ENCODE data around the gene ADCYAP1R1. TPM values are rescaled to one million over a fixed set of nuclear protein-coding genes. Genes with fewer than 3 reads are reported as not detected.

The ADCYAP1R1 gene
- polyA plus RNA-seq, 1 donor from 2014 or later: 8.6 TPM

DNA sequence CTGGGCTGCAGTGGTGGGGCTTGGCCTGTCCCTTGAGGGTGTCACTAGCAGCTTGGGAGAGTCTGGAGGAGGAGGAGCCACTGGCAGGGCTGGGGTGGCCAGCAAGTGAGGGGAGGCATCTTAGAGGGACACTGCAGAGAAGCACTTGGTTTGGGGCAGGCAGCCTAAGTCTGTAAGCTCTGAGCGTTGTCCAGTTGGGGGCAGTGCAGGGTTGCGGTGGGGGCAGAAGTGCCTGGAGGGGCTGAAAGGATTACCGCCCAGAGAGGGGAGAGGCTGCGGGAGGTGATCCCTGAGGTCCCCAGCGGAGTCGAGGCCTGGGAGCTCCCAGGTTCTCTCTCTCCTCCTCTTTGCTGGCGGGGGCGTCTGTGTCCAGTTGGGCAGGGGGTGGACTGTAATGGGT is 7.4 kb downstream of the ADCYAP1R1 start:
- no peaks in the 10 kb centered on the region for H3K36me3 ChIP-seq (ENCODE audit: insufficient read depth, low read length)
- no peak overlapping the region for H2AFZ ChIP-seq (ENCODE audit: low read depth, low read length)
- no peaks in the 10 kb centered on the region for H3K9me2 ChIP-seq (ENCODE audit: insufficient read depth, low read length)
- H3K27me3 ChIP-seq (ENCODE audit: insufficient read depth, low read depth, low read length): no peaks in the 10 kb centered on the region
- TF ChIP-seq TAF1 (IDR thresholded peaks at IDR 0.05; ENCODE audit: low read depth) (no peak), RAD21 (conservative IDR thresholded peaks at IDR 0.05) (no peak), MXI1 (conservative IDR thresholded peaks at IDR 0.05; ENCODE audit: poor library complexity, severe bottlenecking) (no peak), EP300 (conservative IDR thresholded peaks at IDR 0.05; ENCODE audit: poor library complexity, severe bottlenecking) (no peak)
- TF ChIP-seq, protein P1, sequence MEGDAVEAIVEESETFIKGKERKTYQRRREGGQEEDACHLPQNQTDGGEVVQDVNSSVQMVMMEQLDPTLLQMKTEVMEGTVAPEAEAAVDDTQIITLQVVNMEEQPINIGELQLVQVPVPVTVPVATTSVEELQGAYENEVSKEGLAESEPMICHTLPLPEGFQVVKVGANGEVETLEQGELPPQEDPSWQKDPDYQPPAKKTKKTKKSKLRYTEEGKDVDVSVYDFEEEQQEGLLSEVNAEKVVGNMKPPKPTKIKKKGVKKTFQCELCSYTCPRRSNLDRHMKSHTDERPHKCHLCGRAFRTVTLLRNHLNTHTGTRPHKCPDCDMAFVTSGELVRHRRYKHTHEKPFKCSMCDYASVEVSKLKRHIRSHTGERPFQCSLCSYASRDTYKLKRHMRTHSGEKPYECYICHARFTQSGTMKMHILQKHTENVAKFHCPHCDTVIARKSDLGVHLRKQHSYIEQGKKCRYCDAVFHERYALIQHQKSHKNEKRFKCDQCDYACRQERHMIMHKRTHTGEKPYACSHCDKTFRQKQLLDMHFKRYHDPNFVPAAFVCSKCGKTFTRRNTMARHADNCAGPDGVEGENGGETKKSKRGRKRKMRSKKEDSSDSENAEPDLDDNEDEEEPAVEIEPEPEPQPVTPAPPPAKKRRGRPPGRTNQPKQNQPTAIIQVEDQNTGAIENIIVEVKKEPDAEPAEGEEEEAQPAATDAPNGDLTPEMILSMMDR (IDR thresholded peaks at IDR 0.05; ENCODE audit: poor library complexity, severe bottlenecking): no peak
- TF ChIP-seq, protein P2, sequence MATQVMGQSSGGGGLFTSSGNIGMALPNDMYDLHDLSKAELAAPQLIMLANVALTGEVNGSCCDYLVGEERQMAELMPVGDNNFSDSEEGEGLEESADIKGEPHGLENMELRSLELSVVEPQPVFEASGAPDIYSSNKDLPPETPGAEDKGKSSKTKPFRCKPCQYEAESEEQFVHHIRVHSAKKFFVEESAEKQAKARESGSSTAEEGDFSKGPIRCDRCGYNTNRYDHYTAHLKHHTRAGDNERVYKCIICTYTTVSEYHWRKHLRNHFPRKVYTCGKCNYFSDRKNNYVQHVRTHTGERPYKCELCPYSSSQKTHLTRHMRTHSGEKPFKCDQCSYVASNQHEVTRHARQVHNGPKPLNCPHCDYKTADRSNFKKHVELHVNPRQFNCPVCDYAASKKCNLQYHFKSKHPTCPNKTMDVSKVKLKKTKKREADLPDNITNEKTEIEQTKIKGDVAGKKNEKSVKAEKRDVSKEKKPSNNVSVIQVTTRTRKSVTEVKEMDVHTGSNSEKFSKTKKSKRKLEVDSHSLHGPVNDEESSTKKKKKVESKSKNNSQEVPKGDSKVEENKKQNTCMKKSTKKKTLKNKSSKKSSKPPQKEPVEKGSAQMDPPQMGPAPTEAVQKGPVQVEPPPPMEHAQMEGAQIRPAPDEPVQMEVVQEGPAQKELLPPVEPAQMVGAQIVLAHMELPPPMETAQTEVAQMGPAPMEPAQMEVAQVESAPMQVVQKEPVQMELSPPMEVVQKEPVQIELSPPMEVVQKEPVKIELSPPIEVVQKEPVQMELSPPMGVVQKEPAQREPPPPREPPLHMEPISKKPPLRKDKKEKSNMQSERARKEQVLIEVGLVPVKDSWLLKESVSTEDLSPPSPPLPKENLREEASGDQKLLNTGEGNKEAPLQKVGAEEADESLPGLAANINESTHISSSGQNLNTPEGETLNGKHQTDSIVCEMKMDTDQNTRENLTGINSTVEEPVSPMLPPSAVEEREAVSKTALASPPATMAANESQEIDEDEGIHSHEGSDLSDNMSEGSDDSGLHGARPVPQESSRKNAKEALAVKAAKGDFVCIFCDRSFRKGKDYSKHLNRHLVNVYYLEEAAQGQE (IDR thresholded peaks at IDR 0.05; ENCODE audit: borderline replicate concordance): no peak
- H3K79me2 ChIP-seq (replicated peaks; ENCODE audit: insufficient read depth, low read length): no peaks in the 10 kb centered on the region
- no peak overlapping the region for H3K27ac ChIP-seq (ENCODE audit: low read length)
- H3F3A ChIP-seq (ENCODE audit: insufficient read depth, low read length, poor library complexity, severe bottlenecking): no peaks in the 10 kb centered on the region
- H3K4me2 ChIP-seq (ENCODE audit: low read length): no peak overlapping the region
- no peaks in the 10 kb centered on the region for H4K20me1 ChIP-seq (ENCODE audit: insufficient read depth)
- no peak overlapping the region for H3K4me3 ChIP-seq (ENCODE audit: low read length)
- no peak overlapping the region for H3K9ac ChIP-seq (ENCODE audit: low read length)
- no peaks in the 10 kb centered on the region for H3K9me3 ChIP-seq (ENCODE audit: low read length)

DNA sequence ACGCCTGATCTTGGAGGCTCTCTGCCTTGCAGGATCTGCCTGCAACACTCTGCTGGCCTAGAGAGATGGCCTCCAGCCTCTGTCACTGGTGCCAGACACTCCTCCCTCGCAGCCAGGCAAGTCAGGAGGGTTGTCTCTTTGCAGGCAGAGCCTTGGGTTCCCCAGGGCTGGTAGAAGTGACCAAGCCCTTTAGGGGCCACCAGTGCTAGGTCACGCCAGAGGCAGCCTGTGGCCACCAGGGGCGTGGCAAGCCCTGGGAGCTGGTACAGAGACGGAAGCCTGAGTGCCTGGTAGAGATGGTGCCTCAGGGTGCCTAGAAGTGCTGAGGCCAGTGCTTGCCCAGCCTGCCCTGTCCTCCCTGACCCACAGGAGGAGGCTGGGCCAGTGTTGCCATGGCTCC is 9.1 kb downstream of the ADCYAP1R1 start:
- Histone ChIP-seq H3K4me3 (ENCODE audit: low read length) (no peak overlapping the region), H3K9me2 (ENCODE audit: insufficient read depth, low read length) (no peaks in the 10 kb centered on the region), H4K20me1 (ENCODE audit: insufficient read depth) (no peaks in the 10 kb centered on the region), H3F3A (ENCODE audit: insufficient read depth, low read length, poor library complexity, severe bottlenecking) (no peaks in the 10 kb centered on the region), H3K79me2 (replicated peaks; ENCODE audit: insufficient read depth, low read length) (no peaks in the 10 kb centered on the region), H3K27me3 (ENCODE audit: insufficient read depth, low read depth, low read length) (no peaks in the 10 kb centered on the region), H3K9ac (ENCODE audit: low read length) (no peak overlapping the region), H3K9me3 (ENCODE audit: low read length) (no peaks in the 10 kb centered on the region), H3K4me2 (ENCODE audit: low read length) (no peak overlapping the region), H3K36me3 (ENCODE audit: insufficient read depth, low read length) (no peaks in the 10 kb centered on the region), H2AFZ (ENCODE audit: low read depth, low read length) (no peak overlapping the region), H3K27ac (ENCODE audit: low read length) (no peak overlapping the region)
- TF ChIP-seq RAD21 (conservative IDR thresholded peaks at IDR 0.05) (no peak), MXI1 (conservative IDR thresholded peaks at IDR 0.05; ENCODE audit: poor library complexity, severe bottlenecking) (no peak)

DNA sequence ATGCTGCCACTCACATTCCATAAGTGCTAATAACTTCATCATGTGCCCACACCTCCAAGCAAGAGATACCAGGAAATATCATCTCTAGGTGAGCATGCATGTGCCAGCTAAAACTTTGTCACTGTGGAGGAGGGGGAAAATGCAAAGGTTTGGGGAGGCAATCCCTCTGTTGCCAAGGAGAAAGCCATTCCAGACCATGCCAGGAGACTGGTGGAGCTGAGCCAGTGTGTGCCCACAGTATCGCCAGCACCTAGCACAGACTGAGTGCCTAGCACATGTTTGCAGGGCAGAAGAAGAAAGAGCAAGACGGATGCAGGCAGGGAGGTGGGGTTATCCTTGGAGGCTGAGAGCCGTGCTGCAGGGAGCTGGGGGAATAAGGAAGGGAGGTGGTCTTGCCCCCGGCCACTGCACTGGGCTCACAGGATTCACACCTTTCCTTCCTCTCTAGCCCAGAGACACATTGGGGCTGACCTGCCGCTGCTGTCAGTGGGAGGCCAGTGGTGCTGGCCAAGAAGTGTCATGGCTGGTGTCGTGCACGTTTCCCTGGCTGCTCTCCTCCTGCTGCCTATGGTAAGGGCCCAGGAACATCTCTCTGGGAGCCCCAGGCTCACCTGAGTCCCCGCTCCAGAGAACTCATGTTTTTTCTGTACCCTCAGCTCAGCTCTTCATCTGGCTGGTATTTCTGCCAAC is 10.8 kb downstream of the ADCYAP1R1 start:
- Histone ChIP-seq H3K4me2 (ENCODE audit: low read length) (no peak overlapping the region), H3K36me3 (ENCODE audit: insufficient read depth, low read length) (no peaks in the 10 kb centered on the region), H3K9ac (ENCODE audit: low read length) (no peak overlapping the region), H3K27ac (ENCODE audit: low read length) (no peak overlapping the region), H3K27me3 (ENCODE audit: insufficient read depth, low read depth, low read length) (no peaks in the 10 kb centered on the region), H3K9me2 (ENCODE audit: insufficient read depth, low read length) (no peaks in the 10 kb centered on the region), H2AFZ (ENCODE audit: low read depth, low read length) (no peak overlapping the region), H3F3A (ENCODE audit: insufficient read depth, low read length, poor library complexity, severe bottlenecking) (no peaks in the 10 kb centered on the region), H3K79me2 (replicated peaks; ENCODE audit: insufficient read depth, low read length) (no peaks in the 10 kb centered on the region), H3K4me3 (ENCODE audit: low read length) (no peak overlapping the region), H4K20me1 (ENCODE audit: insufficient read depth) (no peaks in the 10 kb centered on the region), H3K9me3 (ENCODE audit: low read length) (no peaks in the 10 kb centered on the region)
- TF ChIP-seq TAF1 (IDR thresholded peaks at IDR 0.05; ENCODE audit: low read depth) (no peak), RAD21 (conservative IDR thresholded peaks at IDR 0.05) (no peak), EZH2 (IDR thresholded peaks at IDR 0.05; ENCODE audit: borderline replicate concordance, insufficient read depth, low read length, poor library complexity, severe bottlenecking) (no peak), MXI1 (conservative IDR thresholded peaks at IDR 0.05; ENCODE audit: poor library complexity, severe bottlenecking) (no peak), EP300 (conservative IDR thresholded peaks at IDR 0.05; ENCODE audit: poor library complexity, severe bottlenecking) (no peak), SMC3 (conservative IDR thresholded peaks at IDR 0.05; ENCODE audit: poor library complexity) (no peak), POLR2AphosphoS5 (IDR thresholded peaks at IDR 0.05) (no peak)
- TF ChIP-seq, protein P2 (IDR thresholded peaks at IDR 0.05; ENCODE audit: borderline replicate concordance): no peak
- TF ChIP-seq, protein P1 (IDR thresholded peaks at IDR 0.05; ENCODE audit: poor library complexity, severe bottlenecking): no peak

Measured in neural cell (in vitro differentiated cells).